Loucy (cell line): ENCODE data around the gene SMC6.

Source experiments
- H2AFZ ChIP-seq: fragments of 200-600 bp; sonication (generic); 2 replicates; pipeline ENCODE4 v1.6.0; 2016; ENCODE audit warnings: antibody characterized with exemption, mild to moderate bottlenecking, low read length, moderate library complexity
- H3F3A ChIP-seq: fragments of 200-600 bp; 2 replicates; pipeline ENCODE4 v1.6.0; 2016; ENCODE audit warnings: antibody characterized with exemption, low read depth, mild to moderate bottlenecking
- H3K27me3 ChIP-seq: fragments of 200-600 bp; sonication (generic); 2 replicates; pipeline ENCODE4 v1.6.1; 2014; ENCODE audit warnings: low read length, mild to moderate bottlenecking; ENCODE audit not compliant: insufficient read depth, poor library complexity, severe bottlenecking
- H3K36me3 ChIP-seq: fragments of 200-600 bp; sonication (generic); 2 replicates; pipeline ENCODE4 v1.6.1; 2016; ENCODE audit warnings: low read length; ENCODE audit not compliant: insufficient read depth
- H3K4me1 ChIP-seq: fragments of 200-600 bp; sonication (generic); 2 replicates; pipeline ENCODE4 v1.5.1; 2014; ENCODE audit warnings: low read length, mild to moderate bottlenecking; ENCODE audit not compliant: insufficient read depth, poor library complexity, severe bottlenecking
- H3K4me2 ChIP-seq: fragments of 200-600 bp; sonication (generic); 2 replicates; pipeline ENCODE4 v1.6.0; 2014; ENCODE audit warnings: antibody characterized with exemption, low read length, low read depth, mild to moderate bottlenecking; ENCODE audit not compliant: poor library complexity, severe bottlenecking
- H3K4me3 ChIP-seq: fragments of 200-600 bp; sonication (generic); 2 replicates; pipeline ENCODE4 v1.5.1; 2014; ENCODE audit warnings: low read length, mild to moderate bottlenecking, mixed read lengths; ENCODE audit not compliant: poor library complexity, severe bottlenecking
- H3K79me2 ChIP-seq: fragments of 200-600 bp; sonication (generic); 2 replicates; pipeline ENCODE4 v1.6.1; 2014; ENCODE audit warnings: low read length; ENCODE audit not compliant: insufficient read depth
- H3K9ac ChIP-seq: fragments of 200-600 bp; sonication (generic); 2 replicates; pipeline ENCODE4 v1.6.0; 2014; ENCODE audit warnings: mild to moderate bottlenecking, low read depth, low read length, moderate library complexity; ENCODE audit not compliant: poor library complexity, severe bottlenecking
- H3K9me2 ChIP-seq: fragments of 200-600 bp; sonication (generic); replicated peaks from 2 replicates; pipeline ENCODE4 v1.6.1; 2016; ENCODE audit warnings: low read depth, low read length, mixed read lengths
- H3K9me3 ChIP-seq: fragments of 200-600 bp; sonication (generic); 2 replicates; pipeline ENCODE4 v1.6.1; 2014; ENCODE audit warnings: mild to moderate bottlenecking, antibody characterized with exemption, low read length, low read depth; ENCODE audit not compliant: insufficient read depth
- H4K20me1 ChIP-seq: fragments of 200-600 bp; sonication (generic); 2 replicates; pipeline ENCODE4 v1.6.0; 2014; ENCODE audit warnings: antibody characterized with exemption, low read length, mild to moderate bottlenecking; ENCODE audit not compliant: insufficient read depth, poor library complexity, severe bottlenecking
- EZH2phosphoT487 ChIP-seq: fragments of 200-600 bp; IDR thresholded peaks from 2 replicates; pipeline ENCODE4 v1.6.1; 2018; ENCODE audit warnings: antibody characterized with exemption, mild to moderate bottlenecking, moderate library complexity, borderline replicate concordance
- TF ChIP-seq, protein P1 (sequence below): fragments of 200-600 bp; sonication (generic); conservative IDR thresholded peaks from 2 replicates; pipeline ENCODE4 v1.5.1; 2014; ENCODE audit warnings: mild to moderate bottlenecking, antibody characterized with exemption, low read length

Gene SMC6

GRCh38 chr2:17757321-17757720 is 3.7 kb upstream of the SMC6 start:
- peak overlapping the region; percentile 98 for H3K4me3 ChIP-seq
- H3K9ac ChIP-seq, result peak overlapping the region; percentile 62
- peak overlapping the region; percentile 94 for H3K4me2 ChIP-seq
- H3F3A ChIP-seq, result peaks cover 2% of the 10 kb centered on the region; the same call in 1 of the 2 replicates
- H3K27me3 ChIP-seq, result no peaks in the 10 kb centered on the region
- H3K9me2 ChIP-seq, result no peaks in the 10 kb centered on the region
- TF ChIP-seq EZH2phosphoT487, result no peak
- TF ChIP-seq, protein P1, sequence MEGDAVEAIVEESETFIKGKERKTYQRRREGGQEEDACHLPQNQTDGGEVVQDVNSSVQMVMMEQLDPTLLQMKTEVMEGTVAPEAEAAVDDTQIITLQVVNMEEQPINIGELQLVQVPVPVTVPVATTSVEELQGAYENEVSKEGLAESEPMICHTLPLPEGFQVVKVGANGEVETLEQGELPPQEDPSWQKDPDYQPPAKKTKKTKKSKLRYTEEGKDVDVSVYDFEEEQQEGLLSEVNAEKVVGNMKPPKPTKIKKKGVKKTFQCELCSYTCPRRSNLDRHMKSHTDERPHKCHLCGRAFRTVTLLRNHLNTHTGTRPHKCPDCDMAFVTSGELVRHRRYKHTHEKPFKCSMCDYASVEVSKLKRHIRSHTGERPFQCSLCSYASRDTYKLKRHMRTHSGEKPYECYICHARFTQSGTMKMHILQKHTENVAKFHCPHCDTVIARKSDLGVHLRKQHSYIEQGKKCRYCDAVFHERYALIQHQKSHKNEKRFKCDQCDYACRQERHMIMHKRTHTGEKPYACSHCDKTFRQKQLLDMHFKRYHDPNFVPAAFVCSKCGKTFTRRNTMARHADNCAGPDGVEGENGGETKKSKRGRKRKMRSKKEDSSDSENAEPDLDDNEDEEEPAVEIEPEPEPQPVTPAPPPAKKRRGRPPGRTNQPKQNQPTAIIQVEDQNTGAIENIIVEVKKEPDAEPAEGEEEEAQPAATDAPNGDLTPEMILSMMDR, result peak; percentile 24; the same call in 1 of the 2 replicates
- peaks cover 42% of the 10 kb centered on the region for H4K20me1 ChIP-seq
- H2AFZ ChIP-seq, result no peak overlapping the region
- H3K9me3 ChIP-seq, result no peaks in the 10 kb centered on the region
- 0 out of 2 replicates have a peak, but pooled peaks cover 5% of the 10 kb centered on the region for H3K36me3 ChIP-seq
- H3K79me2 ChIP-seq, result peaks cover 72% of the 10 kb centered on the region
- peaks cover 50% of the 10 kb centered on the region for H3K4me1 ChIP-seq

GRCh38 chr2:17756668-17757067 is 3.1 kb upstream of the SMC6 start:
- H3K9ac ChIP-seq, result peak overlapping the region; percentile 62
- H3K4me2 ChIP-seq, result peak overlapping the region; percentile 94
- peaks cover 56% of the 10 kb centered on the region for H3K4me1 ChIP-seq
- no peaks in the 10 kb centered on the region for H3K9me2 ChIP-seq
- H3K4me3 ChIP-seq, result peak overlapping the region; percentile 98
- no peak for TF ChIP-seq EZH2phosphoT487
- TF ChIP-seq, protein P1, result no peak
- peaks cover 2% of the 10 kb centered on the region; the same call in 1 of the 2 replicates for H3F3A ChIP-seq
- no peaks in the 10 kb centered on the region for H3K9me3 ChIP-seq
- peaks cover 78% of the 10 kb centered on the region for H3K79me2 ChIP-seq
- H4K20me1 ChIP-seq, result peaks cover 46% of the 10 kb centered on the region
- H2AFZ ChIP-seq, result no peak overlapping the region
- H3K27me3 ChIP-seq, result no peaks in the 10 kb centered on the region
- 0 out of 2 replicates have a peak, but pooled peaks cover 3% of the 10 kb centered on the region for H3K36me3 ChIP-seq

- H3F3A ChIP-seq, result no peaks in the 10 kb centered on the region
- TF ChIP-seq, protein P1, result no peak
- no peak for TF ChIP-seq EZH2phosphoT487
- H3K9ac ChIP-seq, result peak overlapping the region; percentile 96
- H3K36me3 ChIP-seq, result no peaks in the 10 kb centered on the region
- no peaks in the 10 kb centered on the region for H3K27me3 ChIP-seq
- no peaks in the 10 kb centered on the region for H3K9me3 ChIP-seq
- no peaks in the 10 kb centered on the region for H3K9me2 ChIP-seq
- H3K79me2 ChIP-seq, result peaks cover 89% of the 10 kb centered on the region
- H4K20me1 ChIP-seq, result peaks cover 48% of the 10 kb centered on the region
- peak overlapping the region; percentile 85 for H2AFZ ChIP-seq
- H3K4me3 ChIP-seq, result peak overlapping the region; percentile 98
- peak overlapping the region; percentile 94 for H3K4me2 ChIP-seq
- H3K4me1 ChIP-seq, result peaks cover 64% of the 10 kb centered on the region
These were observed 1.3 kb upstream of the SMC6 start for GRCh38 chr2:17754773-17755425.
